IMR-90 (cell line): Measurements from ENCODE around the gene PHOSPHO2. TPM values are rescaled to one million over a fixed set of nuclear protein-coding genes. Genes with fewer than 3 reads are reported as not detected.

Experiments
- ATAC-seq: fragments of 200-7000 bp; cut with Tn5 transposase; 2 replicates; pipeline ENCODE4 v1.9.1; 2020; ENCODE audit warnings: low read depth, mild to moderate bottlenecking, moderate library complexity
- BruUV-seq: library from RNA; stranded (reverse); fragments of 400-500 nt; replicated peaks from 2 replicates; lab custom pipeline; 2021; lab: Mats Ljungman, UMichigan
- CTCF ChIA-PET: fragments of 300-600 bp; formaldehyde crosslinking; extraction: SDS; loops from one replicate; lab custom pipeline; 2021; ENCODE audit warnings: antibody characterized with exemption; lab: Yijun Ruan, JAX
- POLR2A ChIA-PET: fragments of 300-600 bp; sonication (Branson Sonifier 250); formaldehyde crosslinking; loops from one replicate; lab custom pipeline; 2022; ENCODE audit warnings: antibody characterized with exemption; ENCODE audit not compliant: unreplicated experiment; lab: Charles Lee
- DNase-seq: peaks from one replicate; pipeline ENCODE4 v3.0.0; 2013
- H2AFZ ChIP-seq: replicated peaks from 2 replicates; pipeline ENCODE3; 2013; ENCODE audit warnings: low read length, mild to moderate bottlenecking; ENCODE audit not compliant: poor library complexity
- H2AK5ac ChIP-seq: 2 replicates; pipeline ENCODE4 v1.6.1; 2013; ENCODE audit warnings: low read depth, low read length, inconsistent platforms
- H2AK9ac ChIP-seq: replicated peaks from 2 replicates; pipeline ENCODE3; 2013; ENCODE audit warnings: mild to moderate bottlenecking, low read depth, low read length, moderate library complexity; ENCODE audit not compliant: poor library complexity
- H2BK120ac ChIP-seq: 2 replicates; pipeline ENCODE4 v1.6.1; 2013; ENCODE audit warnings: low read depth, low read length, inconsistent platforms
- H2BK15ac ChIP-seq: 3 replicates; pipeline ENCODE4 v1.6.1; 2013; ENCODE audit warnings: low read depth, low read length, inconsistent platforms
- H2BK20ac ChIP-seq: 2 replicates; pipeline ENCODE4 v1.6.1; 2013; ENCODE audit warnings: low read depth, mild to moderate bottlenecking, inconsistent platforms, low read length, moderate library complexity
- H2BK5ac ChIP-seq: 2 replicates; pipeline ENCODE4 v1.6.1; 2013; ENCODE audit warnings: mild to moderate bottlenecking, low read depth, low read length, inconsistent platforms; ENCODE audit not compliant: poor library complexity, severe bottlenecking
- H3K14ac ChIP-seq: replicated peaks from 2 replicates; pipeline ENCODE4 v1.6.1; 2013; ENCODE audit warnings: low read depth, low read length, inconsistent platforms
- H3K18ac ChIP-seq: 2 replicates; pipeline ENCODE4 v1.6.1; 2013; ENCODE audit warnings: low read depth, low read length, control low read depth
- H3K23ac ChIP-seq: 2 replicates; pipeline ENCODE4 v1.6.1; 2013; ENCODE audit warnings: low read depth, low read length, inconsistent platforms
- H3K27ac ChIP-seq: 2 replicates; pipeline ENCODE4 v1.5.1; 2013; ENCODE audit warnings: mild to moderate bottlenecking, control low read depth, low read length; ENCODE audit not compliant: insufficient read depth
- H3K27me3 ChIP-seq: 2 replicates; pipeline ENCODE4 v1.6.1; 2013; ENCODE audit warnings: low read length; ENCODE audit not compliant: control insufficient read depth, insufficient read depth
- H3K36me3 ChIP-seq: 2 replicates; pipeline ENCODE4 v1.6.1; 2013; ENCODE audit warnings: low read length, mixed read lengths; ENCODE audit not compliant: control insufficient read depth, insufficient read depth
- H3K4ac ChIP-seq: 2 replicates; pipeline ENCODE4 v1.6.1; 2013; ENCODE audit warnings: low read depth, low read length, inconsistent platforms
- H3K4me1 ChIP-seq: 2 replicates; pipeline ENCODE4 v1.6.1; 2013; ENCODE audit warnings: low read length, mixed read lengths; ENCODE audit not compliant: control insufficient read depth, insufficient read depth
- H3K4me2 ChIP-seq: 2 replicates; pipeline ENCODE4 v1.6.1; 2013; ENCODE audit warnings: low read depth, mild to moderate bottlenecking, control low read depth, low read length, moderate library complexity
- H3K4me3 ChIP-seq: 2 replicates; pipeline ENCODE4 v1.5.1; 2013; ENCODE audit warnings: low read depth, mild to moderate bottlenecking, control low read depth, low read length, moderate library complexity; ENCODE audit not compliant: insufficient read depth
- H3K56ac ChIP-seq: 2 replicates; pipeline ENCODE4 v1.6.1; 2013; ENCODE audit warnings: low read length, inconsistent platforms; ENCODE audit not compliant: insufficient read depth; ENCODE audit errors: extremely low read depth
- H3K79me1 ChIP-seq, 2 experiments: 2 replicates each; pipeline ENCODE4 v1.6.1; 2013; ENCODE audit warnings: low read length in 2 of 2, inconsistent platforms in 1 of 2, low read depth in 1 of 2
- H3K9ac ChIP-seq: 2 replicates; pipeline ENCODE4 v1.6.1; 2013; ENCODE audit warnings: low read depth, low read length, control low read depth
- H3K9me1 ChIP-seq: 2 replicates; pipeline ENCODE4 v1.6.1; 2013; ENCODE audit warnings: low read length, inconsistent platforms; ENCODE audit not compliant: insufficient read depth
- H3K9me3 ChIP-seq: 2 replicates; pipeline ENCODE4 v1.6.1; 2013; ENCODE audit warnings: low read length; ENCODE audit not compliant: control insufficient read depth, insufficient read depth
- H4K20me1 ChIP-seq: 2 replicates; pipeline ENCODE4 v1.6.1; 2013; ENCODE audit warnings: low read length, inconsistent platforms; ENCODE audit not compliant: insufficient read depth
- H4K5ac ChIP-seq: 2 replicates; pipeline ENCODE4 v1.6.1; 2013; ENCODE audit warnings: mild to moderate bottlenecking, low read depth, low read length, control low read depth
- H4K8ac ChIP-seq, 2 experiments: 2 replicates each; pipeline ENCODE4 v1.6.1; 2013; ENCODE audit warnings: low read depth in 2 of 2, low read length in 2 of 2, control low read depth in 1 of 2, inconsistent platforms in 1 of 2
- H4K91ac ChIP-seq: 2 replicates; pipeline ENCODE4 v1.6.1; 2013; ENCODE audit warnings: low read depth, low read length, inconsistent platforms; ENCODE audit not compliant: insufficient read depth
- BHLHE40 ChIP-seq: fragments of 150-350 bp; IDR thresholded peaks from 2 replicates; pipeline ENCODE4 v1.6.1; 2016; ENCODE audit warnings: mild to moderate bottlenecking, low read depth, low read length
- CEBPB ChIP-seq: IDR thresholded peaks from 2 replicates; pipeline ENCODE4 v1.6.1; 2012; ENCODE audit warnings: low read depth, low read length, improper control_type of control experiment
- CHD1 ChIP-seq: IDR thresholded peaks from 2 replicates; pipeline ENCODE4 v1.6.1; 2012; ENCODE audit warnings: low read depth, low read length, improper control_type of control experiment
- FOS ChIP-seq: fragments of 150-350 bp; IDR thresholded peaks from 2 replicates; pipeline ENCODE4 v1.6.1; 2016; ENCODE audit warnings: low read depth, low read length
- MAFK ChIP-seq: IDR thresholded peaks from 2 replicates; pipeline ENCODE4 v1.6.1; 2012; ENCODE audit warnings: low read depth, low read length, improper control_type of control experiment
- MAZ ChIP-seq: IDR thresholded peaks from 2 replicates; pipeline ENCODE4 v1.6.1; 2012; ENCODE audit warnings: low read depth, mild to moderate bottlenecking, low read length, improper control_type of control experiment, moderate library complexity, borderline replicate concordance
- MXI1 ChIP-seq: IDR thresholded peaks from 2 replicates; pipeline ENCODE4 v1.6.1; 2012; ENCODE audit warnings: low read depth, mild to moderate bottlenecking, low read length, moderate library complexity, borderline replicate concordance
- NFE2L2 ChIP-seq: fragments of 150-350 bp; IDR thresholded peaks from 2 replicates; pipeline ENCODE4 v1.6.1; 2016; ENCODE audit warnings: low read depth, mild to moderate bottlenecking, low read length
- POLR2A ChIP-seq: IDR thresholded peaks from 2 replicates; pipeline ENCODE4 v1.6.1; 2012; ENCODE audit warnings: mild to moderate bottlenecking, low read depth, low read length
- RAD21 ChIP-seq: IDR thresholded peaks from 2 replicates; pipeline ENCODE4 v1.6.1; 2012; ENCODE audit warnings: low read length, improper control_type of control experiment
- RCOR1 ChIP-seq: IDR thresholded peaks from 2 replicates; pipeline ENCODE4 v1.6.1; 2012; ENCODE audit warnings: mild to moderate bottlenecking, low read length, improper control_type of control experiment; ENCODE audit not compliant: insufficient replicate concordance
- RFX5 ChIP-seq: IDR thresholded peaks from 2 replicates; pipeline ENCODE4 v1.8.0; 2012; ENCODE audit warnings: low read depth, mild to moderate bottlenecking, low read length, moderate library complexity
- SMC3 ChIP-seq: fragments of 150-350 bp; IDR thresholded peaks from 2 replicates; pipeline ENCODE4 v1.6.1; 2016; ENCODE audit warnings: low read depth, mild to moderate bottlenecking, antibody characterized with exemption, low read length, moderate library complexity
- USF2 ChIP-seq: fragments of 150-350 bp; IDR thresholded peaks from 2 replicates; pipeline ENCODE4 v1.6.1; 2017; ENCODE audit warnings: mild to moderate bottlenecking, antibody characterized with exemption, low read length, low read depth
- WGBS, 2 experiments: methylation state at CpG; one replicate each; pipeline versions ENCODE4 v1.1.5 to v1.1.7; 2013; ENCODE audit warnings: missing lambda C conversion rate in 2 of 2; ENCODE audit not compliant: insufficient read length in 1 of 2; ENCODE audit errors: extremely low coverage in 2 of 2; 5-methylcytosine and 5-hydroxymethylcytosine counted together
- dilution Hi-C: fragments of 300-500 bp; cut with HindIII; formaldehyde crosslinking; loops from one replicate; pipeline ENCODE4 v1.14.3; 2018; ENCODE audit warnings: low sequenced_read_pairs; ENCODE audit not compliant: unreplicated experiment
- in situ Hi-C: fragments of 300-500 bp; cut with MboI; formaldehyde crosslinking; loops from 3 replicates; pipeline ENCODE4 v1.14.3; 2019; ENCODE audit warnings: low sequenced_read_pairs, inconsistent platforms, mixed read lengths
- intact Hi-C: fragments of 100-400 bp; cut with micrococcal nuclease; formaldehyde crosslinking; loops from 2 replicates; pipeline ENCODE4 v1.10.0; 2022
- polyA plus RNA-seq, 3 experiments: library from polyadenylated mRNA; depleted of rRNA; stranded (reverse); fragments of >200 nt; gene quantifications; 2 replicates each; pipeline ENCODE4 v1.2.3, GENCODE V29; 2012; ENCODE audit warnings: low replicate concordance in 1 of 3
- total RNA-seq: library from RNA; depleted of rRNA; stranded (reverse); fragments of >200 nt; gene quantifications from 2 replicates; pipeline ENCODE4 v1.2.3, GENCODE V29; 2012
- TF ChIP-seq, protein P1 (sequence below): conservative IDR thresholded peaks from 2 replicates; pipeline ENCODE4 v1.5.1; 2012; ENCODE audit warnings: mild to moderate bottlenecking, low read depth, low read length, improper control_type of control experiment
- TF ChIP-seq, protein P2 (sequence below): fragments of 150-350 bp; IDR thresholded peaks from 2 replicates; pipeline ENCODE4 v1.6.1; 2016; ENCODE audit warnings: low read depth, mild to moderate bottlenecking, low read length, moderate library complexity, borderline replicate concordance

PHOSPHO2 gene
- total and polyA plus RNA-seq, 2 of the 4 experiments (the other 2 are of a cell fraction): 0.48 to 0.54 TPM

GRCh38 chr2:169736902-169737301, 42.6 kb downstream of the PHOSPHO2 start:
- no peak overlapping the region for H4K5ac ChIP-seq
- H3K4ac ChIP-seq: no peak overlapping the region
- H3K9me1 ChIP-seq: no peaks in the 10 kb centered on the region
- no TSS peak for BruUV-seq
- H3K4me1 ChIP-seq: no peaks in the 10 kb centered on the region
- H2BK120ac ChIP-seq: no peak overlapping the region
- no peak overlapping the region for H2BK15ac ChIP-seq
- ChIA-PET CTCF (no interaction called here), POLR2A (interaction anchor here (0.7 kb wide), 1 partner anchor 86 kb away, joined by 4 read pairs; no protein-coding TSS in a partner anchor)
- no peak overlapping the region for H3K56ac ChIP-seq
- H3K9me3 ChIP-seq: no peaks in the 10 kb centered on the region
- H3K9ac ChIP-seq: no peak overlapping the region
- H4K8ac ChIP-seq: no peak overlapping the region
- ATAC-seq (no peak), DNase-seq (no peak)
- no peak overlapping the region for H2BK5ac ChIP-seq
- no peak overlapping the region for H2AK9ac ChIP-seq
- H2AFZ ChIP-seq: no peak overlapping the region
- dilution Hi-C loops: no loop called here
- in situ Hi-C loops: no loop called here
- no peak overlapping the region for H3K4me3 ChIP-seq
- H3K79me1 ChIP-seq: peaks cover 0 to 4% of the 10 kb centered on the region in 2 experiments; a peak in 1 of 4 replicates
- H3K14ac ChIP-seq: no peak overlapping the region
- TF ChIP-seq BHLHE40 (no peak), MXI1 (no peak), NFE2L2 (no peak), USF2 (no peak), RAD21 (no peak), RFX5 (no peak), RCOR1 (no peak), CEBPB (no peak), FOS (no peak), MAFK (no peak), SMC3 (no peak), CHD1 (no peak), MAZ (no peak), POLR2A (no peak)
- TF ChIP-seq, protein P1, sequence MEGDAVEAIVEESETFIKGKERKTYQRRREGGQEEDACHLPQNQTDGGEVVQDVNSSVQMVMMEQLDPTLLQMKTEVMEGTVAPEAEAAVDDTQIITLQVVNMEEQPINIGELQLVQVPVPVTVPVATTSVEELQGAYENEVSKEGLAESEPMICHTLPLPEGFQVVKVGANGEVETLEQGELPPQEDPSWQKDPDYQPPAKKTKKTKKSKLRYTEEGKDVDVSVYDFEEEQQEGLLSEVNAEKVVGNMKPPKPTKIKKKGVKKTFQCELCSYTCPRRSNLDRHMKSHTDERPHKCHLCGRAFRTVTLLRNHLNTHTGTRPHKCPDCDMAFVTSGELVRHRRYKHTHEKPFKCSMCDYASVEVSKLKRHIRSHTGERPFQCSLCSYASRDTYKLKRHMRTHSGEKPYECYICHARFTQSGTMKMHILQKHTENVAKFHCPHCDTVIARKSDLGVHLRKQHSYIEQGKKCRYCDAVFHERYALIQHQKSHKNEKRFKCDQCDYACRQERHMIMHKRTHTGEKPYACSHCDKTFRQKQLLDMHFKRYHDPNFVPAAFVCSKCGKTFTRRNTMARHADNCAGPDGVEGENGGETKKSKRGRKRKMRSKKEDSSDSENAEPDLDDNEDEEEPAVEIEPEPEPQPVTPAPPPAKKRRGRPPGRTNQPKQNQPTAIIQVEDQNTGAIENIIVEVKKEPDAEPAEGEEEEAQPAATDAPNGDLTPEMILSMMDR: no peak
- TF ChIP-seq, protein P2, sequence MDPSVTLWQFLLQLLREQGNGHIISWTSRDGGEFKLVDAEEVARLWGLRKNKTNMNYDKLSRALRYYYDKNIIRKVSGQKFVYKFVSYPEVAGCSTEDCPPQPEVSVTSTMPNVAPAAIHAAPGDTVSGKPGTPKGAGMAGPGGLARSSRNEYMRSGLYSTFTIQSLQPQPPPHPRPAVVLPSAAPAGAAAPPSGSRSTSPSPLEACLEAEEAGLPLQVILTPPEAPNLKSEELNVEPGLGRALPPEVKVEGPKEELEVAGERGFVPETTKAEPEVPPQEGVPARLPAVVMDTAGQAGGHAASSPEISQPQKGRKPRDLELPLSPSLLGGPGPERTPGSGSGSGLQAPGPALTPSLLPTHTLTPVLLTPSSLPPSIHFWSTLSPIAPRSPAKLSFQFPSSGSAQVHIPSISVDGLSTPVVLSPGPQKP: no peak
- no peak overlapping the region for H3K27ac ChIP-seq
- peaks cover 5% of the 10 kb centered on the region for H3K27me3 ChIP-seq
- no peak overlapping the region for H3K18ac ChIP-seq
- H4K20me1 ChIP-seq: no peaks in the 10 kb centered on the region
- no peak overlapping the region for H4K91ac ChIP-seq
- H2AK5ac ChIP-seq: no peak overlapping the region
- intact Hi-C loops: no loop called here
- H3K36me3 ChIP-seq: peaks cover 3% of the 10 kb centered on the region; the same call in 1 of the 2 replicates
- no peak overlapping the region for H3K23ac ChIP-seq
- no peak overlapping the region for H2BK20ac ChIP-seq
- WGBS, 2 experiments: 92% methylated on average over 2 of the region's 5 CpGs; no CpG with 5 or more reads in 1 of the 2 experiments
- H3K4me2 ChIP-seq: no peak overlapping the region
